SK-N-SH treated with all-trans-retinoic acid at 6 μM for 48 hours (cell line): ENCODE data around the gene ANKRD34A.

ENCODE experiments used
- ATAC-seq: fragments of 200-7000 bp; cut with Tn5 transposase; 3 replicates; pipeline ENCODE4 v1.9.1; 2020; ENCODE audit warnings: mild to moderate bottlenecking, moderate library complexity
- ARNTL ChIP-seq: fragments of 450-650 bp; formaldehyde crosslinking; IDR thresholded peaks from 2 replicates; pipeline ENCODE4 v1.5.0; 2020; ENCODE audit warnings: low read depth, mild to moderate bottlenecking, moderate library complexity, borderline replicate concordance
- BACH2 ChIP-seq: fragments of 250-450 bp; sonication (Bioruptor Pico); IDR thresholded peaks from 2 replicates; pipeline ENCODE4 v1.9.0; 2021; ENCODE audit warnings: mild to moderate bottlenecking, borderline replicate concordance
- CSDC2 ChIP-seq: fragments of 250-450 bp; sonication (Bioruptor Pico); IDR thresholded peaks from 2 replicates; pipeline ENCODE4 v1.5.0; 2020; ENCODE audit warnings: mild to moderate bottlenecking, moderate library complexity
- ESRRG ChIP-seq: fragments of 250-450 bp; sonication (Bioruptor Pico); IDR thresholded peaks from 2 replicates; pipeline ENCODE4 v1.6.1; 2021; ENCODE audit warnings: mild to moderate bottlenecking
- GLIS3 ChIP-seq: fragments of 250-450 bp; sonication (Bioruptor Pico); IDR thresholded peaks from 2 replicates; pipeline ENCODE4 v1.5.0; 2020; ENCODE audit warnings: mild to moderate bottlenecking, moderate library complexity
- ISL1 ChIP-seq: fragments of 250-450 bp; sonication (Bioruptor Pico); IDR thresholded peaks from 2 replicates; pipeline ENCODE4 v2.1.2; 2022; ENCODE audit warnings: mild to moderate bottlenecking, moderate library complexity
- OSR1 ChIP-seq: fragments of 250-450 bp; sonication (Bioruptor Pico); IDR thresholded peaks from 2 replicates; pipeline ENCODE4 v1.8.0; 2022; ENCODE audit warnings: moderate library complexity, mild to moderate bottlenecking, inconsistent platforms
- PATZ1 ChIP-seq: fragments of 250-450 bp; sonication (Bioruptor Pico); IDR thresholded peaks from 2 replicates; pipeline ENCODE4 v1.8.0; 2020; ENCODE audit warnings: mild to moderate bottlenecking, moderate library complexity, borderline replicate concordance
- PPARA ChIP-seq: fragments of 250-450 bp; sonication (Bioruptor Pico); IDR thresholded peaks from 2 replicates; pipeline ENCODE4 v1.5.0; 2020; ENCODE audit warnings: mild to moderate bottlenecking, borderline replicate concordance
- RARB ChIP-seq: fragments of 250-450 bp; sonication (Bioruptor Pico); IDR thresholded peaks from 2 replicates; pipeline ENCODE4 v1.8.0; 2021; ENCODE audit warnings: mild to moderate bottlenecking, moderate library complexity
- SNAI2 ChIP-seq: fragments of 250-450 bp; sonication (Bioruptor Pico); IDR thresholded peaks from 2 replicates; pipeline ENCODE4 v1.5.0; 2020; ENCODE audit warnings: mild to moderate bottlenecking, moderate library complexity
- TCF4 ChIP-seq: fragments of 250-450 bp; sonication (Bioruptor Pico); IDR thresholded peaks from 2 replicates; pipeline ENCODE4 v1.8.0; 2021; ENCODE audit warnings: mild to moderate bottlenecking, moderate library complexity, borderline replicate concordance
- ZC3H10 ChIP-seq: fragments of 250-450 bp; sonication (Bioruptor Pico); IDR thresholded peaks from 2 replicates; pipeline ENCODE4 v1.5.1; 2021; ENCODE audit warnings: mild to moderate bottlenecking, moderate library complexity
- ZFP3 ChIP-seq: fragments of 250-450 bp; sonication (Bioruptor Pico); IDR thresholded peaks from 2 replicates; pipeline ENCODE4 v1.5.0; 2020; ENCODE audit warnings: mild to moderate bottlenecking, moderate library complexity
- ZFP30 ChIP-seq: fragments of 450-650 bp; formaldehyde crosslinking; IDR thresholded peaks from 2 replicates; pipeline ENCODE4 v1.5.0; 2022; ENCODE audit warnings: mild to moderate bottlenecking, moderate library complexity
- ZNF565 ChIP-seq: fragments of 450-650 bp; formaldehyde crosslinking; conservative IDR thresholded peaks from 2 replicates; pipeline ENCODE4 v1.5.0; 2020; ENCODE audit warnings: low read depth, mild to moderate bottlenecking, moderate library complexity
- ZNF70 ChIP-seq: fragments of 450-650 bp; formaldehyde crosslinking; IDR thresholded peaks from 2 replicates; pipeline ENCODE4 v1.5.0; 2020; ENCODE audit warnings: mild to moderate bottlenecking, moderate library complexity
- TF ChIP-seq, protein P1 (sequence below): fragments of 250-450 bp; sonication (Bioruptor Pico); IDR thresholded peaks from 2 replicates; pipeline ENCODE4 v1.5.0; 2020; ENCODE audit warnings: mild to moderate bottlenecking, moderate library complexity
- TF ChIP-seq, protein P2 (sequence below): fragments of 250-450 bp; sonication (Bioruptor Pico); IDR thresholded peaks from 2 replicates; pipeline ENCODE4 v1.5.1; 2020; ENCODE audit warnings: low read depth, mild to moderate bottlenecking, moderate library complexity
- TF ChIP-seq, protein P3 (sequence below): fragments of 250-450 bp; sonication (Bioruptor Pico); IDR thresholded peaks from 2 replicates; pipeline ENCODE4 v1.8.0; 2021; ENCODE audit warnings: low read depth, mild to moderate bottlenecking, moderate library complexity, borderline replicate concordance

Gene ANKRD34A

DNA sequence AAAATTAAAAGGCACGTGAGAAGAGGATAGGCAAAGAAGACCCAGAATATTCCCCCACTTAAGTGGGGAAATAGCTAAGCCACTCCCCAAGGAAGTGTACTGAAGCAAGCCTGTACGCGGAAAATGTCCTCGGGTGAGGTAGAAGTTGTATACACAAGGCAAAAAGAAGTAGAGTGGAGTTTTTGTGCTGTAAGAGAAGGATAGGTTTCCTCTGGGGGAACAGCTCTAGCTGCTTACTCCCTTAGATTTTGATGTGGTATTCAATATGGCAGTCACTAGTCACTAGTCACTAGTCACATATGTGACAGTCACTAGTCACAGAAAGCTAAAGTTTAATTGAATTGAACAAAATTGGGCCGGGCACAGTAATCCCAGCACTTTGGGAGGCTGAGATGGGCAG, 24.4 kb upstream of the ANKRD34A start:
- ATAC-seq: no peak
- no peak for TF ChIP-seq ZFP3 (CRISPR knock-in tag)
- no peak for TF ChIP-seq TCF4 (CRISPR knock-in tag)
- TF ChIP-seq, protein P1, sequence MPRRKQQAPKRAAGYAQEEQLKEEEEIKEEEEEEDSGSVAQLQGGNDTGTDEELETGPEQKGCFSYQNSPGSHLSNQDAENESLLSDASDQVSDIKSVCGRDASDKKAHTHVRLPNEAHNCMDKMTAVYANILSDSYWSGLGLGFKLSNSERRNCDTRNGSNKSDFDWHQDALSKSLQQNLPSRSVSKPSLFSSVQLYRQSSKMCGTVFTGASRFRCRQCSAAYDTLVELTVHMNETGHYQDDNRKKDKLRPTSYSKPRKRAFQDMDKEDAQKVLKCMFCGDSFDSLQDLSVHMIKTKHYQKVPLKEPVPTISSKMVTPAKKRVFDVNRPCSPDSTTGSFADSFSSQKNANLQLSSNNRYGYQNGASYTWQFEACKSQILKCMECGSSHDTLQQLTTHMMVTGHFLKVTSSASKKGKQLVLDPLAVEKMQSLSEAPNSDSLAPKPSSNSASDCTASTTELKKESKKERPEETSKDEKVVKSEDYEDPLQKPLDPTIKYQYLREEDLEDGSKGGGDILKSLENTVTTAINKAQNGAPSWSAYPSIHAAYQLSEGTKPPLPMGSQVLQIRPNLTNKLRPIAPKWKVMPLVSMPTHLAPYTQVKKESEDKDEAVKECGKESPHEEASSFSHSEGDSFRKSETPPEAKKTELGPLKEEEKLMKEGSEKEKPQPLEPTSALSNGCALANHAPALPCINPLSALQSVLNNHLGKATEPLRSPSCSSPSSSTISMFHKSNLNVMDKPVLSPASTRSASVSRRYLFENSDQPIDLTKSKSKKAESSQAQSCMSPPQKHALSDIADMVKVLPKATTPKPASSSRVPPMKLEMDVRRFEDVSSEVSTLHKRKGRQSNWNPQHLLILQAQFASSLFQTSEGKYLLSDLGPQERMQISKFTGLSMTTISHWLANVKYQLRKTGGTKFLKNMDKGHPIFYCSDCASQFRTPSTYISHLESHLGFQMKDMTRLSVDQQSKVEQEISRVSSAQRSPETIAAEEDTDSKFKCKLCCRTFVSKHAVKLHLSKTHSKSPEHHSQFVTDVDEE (CRISPR knock-in tag): no peak
- TF ChIP-seq RARB (CRISPR knock-in tag): no peak
- TF ChIP-seq PATZ1 (CRISPR knock-in tag): no peak
- TF ChIP-seq BACH2 (CRISPR knock-in tag): no peak
- no peak for TF ChIP-seq ARNTL (CRISPR knock-in tag)
- TF ChIP-seq, protein P2, sequence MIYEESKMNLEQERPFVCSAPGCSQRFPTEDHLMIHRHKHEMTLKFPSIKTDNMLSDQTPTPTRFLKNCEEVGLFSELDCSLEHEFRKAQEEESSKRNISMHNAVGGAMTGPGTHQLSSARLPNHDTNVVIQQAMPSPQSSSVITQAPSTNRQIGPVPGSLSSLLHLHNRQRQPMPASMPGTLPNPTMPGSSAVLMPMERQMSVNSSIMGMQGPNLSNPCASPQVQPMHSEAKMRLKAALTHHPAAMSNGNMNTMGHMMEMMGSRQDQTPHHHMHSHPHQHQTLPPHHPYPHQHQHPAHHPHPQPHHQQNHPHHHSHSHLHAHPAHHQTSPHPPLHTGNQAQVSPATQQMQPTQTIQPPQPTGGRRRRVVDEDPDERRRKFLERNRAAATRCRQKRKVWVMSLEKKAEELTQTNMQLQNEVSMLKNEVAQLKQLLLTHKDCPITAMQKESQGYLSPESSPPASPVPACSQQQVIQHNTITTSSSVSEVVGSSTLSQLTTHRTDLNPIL (CRISPR knock-in tag): no peak
- no peak for TF ChIP-seq ZC3H10 (CRISPR knock-in tag)
- no peak for TF ChIP-seq ZNF70 (CRISPR knock-in tag)
- TF ChIP-seq ISL1 (CRISPR knock-in tag): no peak
- TF ChIP-seq CSDC2: no peak
- TF ChIP-seq ZNF565 (CRISPR knock-in tag): no peak
- TF ChIP-seq OSR1 (CRISPR knock-in tag): no peak
- no peak for TF ChIP-seq ESRRG
- TF ChIP-seq SNAI2: no peak
- TF ChIP-seq ZFP30 (CRISPR knock-in tag): no peak
- TF ChIP-seq PPARA (CRISPR knock-in tag): no peak
- TF ChIP-seq GLIS3 (CRISPR knock-in tag): no peak
- TF ChIP-seq, protein P3, sequence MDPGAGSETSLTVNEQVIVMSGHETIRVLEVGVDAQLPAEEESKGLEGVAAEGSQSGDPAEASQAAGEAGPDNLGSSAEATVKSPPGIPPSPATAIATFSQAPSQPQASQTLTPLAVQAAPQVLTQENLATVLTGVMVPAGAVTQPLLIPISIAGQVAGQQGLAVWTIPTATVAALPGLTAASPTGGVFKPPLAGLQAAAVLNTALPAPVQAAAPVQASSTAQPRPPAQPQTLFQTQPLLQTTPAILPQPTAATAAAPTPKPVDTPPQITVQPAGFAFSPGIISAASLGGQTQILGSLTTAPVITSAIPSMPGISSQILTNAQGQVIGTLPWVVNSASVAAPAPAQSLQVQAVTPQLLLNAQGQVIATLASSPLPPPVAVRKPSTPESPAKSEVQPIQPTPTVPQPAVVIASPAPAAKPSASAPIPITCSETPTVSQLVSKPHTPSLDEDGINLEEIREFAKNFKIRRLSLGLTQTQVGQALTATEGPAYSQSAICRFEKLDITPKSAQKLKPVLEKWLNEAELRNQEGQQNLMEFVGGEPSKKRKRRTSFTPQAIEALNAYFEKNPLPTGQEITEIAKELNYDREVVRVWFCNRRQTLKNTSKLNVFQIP: no peak

GRCh38 chr1:145987926-145988325, 23.6 kb upstream of the ANKRD34A start:
- no peak for ATAC-seq
- TF ChIP-seq, protein P1 (CRISPR knock-in tag): no peak
- TF ChIP-seq ZNF565 (CRISPR knock-in tag) (no peak), RARB (CRISPR knock-in tag) (no peak)

- no peak for ATAC-seq
- TF ChIP-seq BACH2 (CRISPR knock-in tag) (no peak), CSDC2 (no peak), ESRRG (no peak), TCF4 (CRISPR knock-in tag) (no peak), GLIS3 (CRISPR knock-in tag) (no peak), SNAI2 (no peak)
- TF ChIP-seq, protein P2 (CRISPR knock-in tag): no peak
Observed at GRCh38 chr1:145986551-145986950, 22.2 kb upstream of the ANKRD34A start.
